Effector memory CD4-positive, alpha-beta T cell (primary cell): ENCODE measurements around the gene KRT82.

Experiments
- DNase-seq, 3 donors: peaks; one replicate each; pipeline ENCODE4 v3.0.0-alpha.2; 2020
- H3K27ac ChIP-seq: 2 replicates; pipeline ENCODE4 v1.7.0; 2013; ENCODE audit warnings: mild to moderate bottlenecking, low read length, moderate library complexity; ENCODE audit not compliant: insufficient read depth, poor library complexity, severe bottlenecking
- H3K27me3 ChIP-seq: replicated peaks from 2 replicates; pipeline ENCODE4 v1.7.0; 2013; ENCODE audit warnings: mild to moderate bottlenecking, low read length; ENCODE audit not compliant: insufficient read depth, control insufficient read depth, poor library complexity, severe bottlenecking
- H3K36me3 ChIP-seq: 2 replicates; pipeline ENCODE4 v1.7.0; 2013; ENCODE audit warnings: mild to moderate bottlenecking, low read length, moderate library complexity; ENCODE audit not compliant: control insufficient read depth, insufficient read depth
- H3K4me1 ChIP-seq: 2 replicates; pipeline ENCODE4 v1.7.0; 2013; ENCODE audit warnings: low read length, mild to moderate bottlenecking; ENCODE audit not compliant: control insufficient read depth, insufficient read depth, poor library complexity, severe bottlenecking
- H3K4me3 ChIP-seq: 2 replicates; pipeline ENCODE4 v1.7.0; 2013; ENCODE audit warnings: low read length, low read depth, mild to moderate bottlenecking; ENCODE audit not compliant: insufficient read depth, poor library complexity, severe bottlenecking
- H3K9me3 ChIP-seq: 2 replicates; pipeline ENCODE4 v1.7.0; 2013; ENCODE audit warnings: mild to moderate bottlenecking, low read length, moderate library complexity; ENCODE audit not compliant: control insufficient read depth

KRT82 gene

GRCh38 chr12:52436000-52436827 lies 30.1 kb upstream of the KRT82 start:
- H3K27me3 ChIP-seq: no peaks in the 10 kb centered on the region
- no peak overlapping the region for H3K27ac ChIP-seq
- H3K9me3 ChIP-seq: no peaks in the 10 kb centered on the region
- H3K36me3 ChIP-seq: no peaks in the 10 kb centered on the region
- DNase-seq: no peak
- H3K4me1 ChIP-seq: no peaks in the 10 kb centered on the region
- no peak overlapping the region for H3K4me3 ChIP-seq

DNA sequence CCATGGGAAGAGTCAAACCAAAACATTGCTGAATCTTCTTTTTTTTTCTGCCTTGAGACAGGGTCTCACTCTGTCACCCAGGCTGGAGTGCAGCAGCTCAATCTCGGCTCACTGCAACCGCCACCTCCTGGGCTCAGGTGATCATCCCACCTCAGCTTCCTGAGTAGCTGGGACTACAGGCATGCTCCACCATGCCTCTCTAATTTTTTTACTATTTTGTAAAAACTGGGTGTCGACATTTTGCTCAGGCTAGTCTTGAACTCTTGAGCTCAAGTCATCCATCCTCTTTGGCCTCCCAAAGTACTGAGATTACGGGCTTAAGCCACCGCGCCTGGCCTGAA lies 29.5 kb upstream of the KRT82 start:
- no peaks in the 10 kb centered on the region for H3K27me3 ChIP-seq
- no peaks in the 10 kb centered on the region for H3K4me1 ChIP-seq
- DNase-seq: no peak
- H3K36me3 ChIP-seq: no peaks in the 10 kb centered on the region
- no peak overlapping the region for H3K27ac ChIP-seq
- H3K9me3 ChIP-seq: no peaks in the 10 kb centered on the region
- H3K4me3 ChIP-seq: no peak overlapping the region

DNA sequence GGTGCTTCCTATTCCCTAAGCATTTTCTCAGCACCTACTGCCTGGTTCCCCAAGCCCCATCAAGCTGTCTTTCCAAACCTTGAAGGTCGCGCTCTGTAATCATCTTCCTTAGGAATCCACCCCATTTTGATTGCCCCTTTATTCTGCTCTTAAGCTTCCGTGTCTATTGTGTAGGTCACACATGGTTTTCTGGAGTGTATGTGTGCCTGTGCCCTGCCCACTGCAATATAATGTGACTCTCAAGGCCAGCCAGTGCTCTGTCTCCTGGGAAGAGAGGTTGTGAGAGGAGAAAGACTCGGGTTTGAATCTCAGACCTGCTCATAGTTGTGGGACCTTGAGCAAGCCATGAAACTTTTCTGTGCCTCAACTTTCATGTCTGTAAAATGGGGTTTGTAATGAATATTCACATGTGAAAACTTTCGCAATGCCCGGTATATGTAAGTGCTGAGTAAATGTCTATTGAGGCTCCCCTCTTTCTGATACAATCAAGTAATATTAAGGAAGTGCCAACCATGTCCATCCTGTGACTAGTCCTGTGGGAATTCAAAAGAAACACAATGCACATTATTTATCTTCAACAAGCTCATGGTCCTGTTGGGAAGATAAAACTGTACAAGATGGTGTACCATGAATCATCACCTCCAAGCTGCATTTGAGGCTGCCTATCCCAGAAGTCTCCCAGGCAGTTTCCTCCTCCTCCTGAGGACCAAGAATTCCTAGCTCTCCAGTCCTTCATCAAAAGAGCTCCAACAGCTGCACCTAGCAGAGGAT lies 28.8 kb upstream of the KRT82 start:
- Histone ChIP-seq H3K9me3 (no peaks in the 10 kb centered on the region), H3K27ac (no peak overlapping the region), H3K36me3 (no peaks in the 10 kb centered on the region), H3K4me1 (no peaks in the 10 kb centered on the region), H3K27me3 (no peaks in the 10 kb centered on the region), H3K4me3 (no peak overlapping the region)
- no peak for DNase-seq

GRCh38 chr12:52434081-52434733 lies 28.1 kb upstream of the KRT82 start, which contains the start of gene KRT75:
TSS of gene KRT75 (minus strand) at chr12:52434371. CDS start at chr12:52434304, 67 bp downstream.
- no peaks in the 10 kb centered on the region for H3K4me1 ChIP-seq
- H3K27ac ChIP-seq: no peak within 1 kb of the TSS
- DNase-seq: no peak
- no peaks in the 10 kb centered on the region for H3K9me3 ChIP-seq
- H3K4me3 ChIP-seq: no peak within 1 kb of the TSS
- no peaks in the 10 kb centered on the region for H3K36me3 ChIP-seq
- H3K27me3 ChIP-seq: no peaks in the 10 kb centered on the region

GRCh38 chr12:52433501-52434080 lies 27.5 kb upstream of the KRT82 start:
- Histone ChIP-seq H3K9me3 (no peaks in the 10 kb centered on the region), H3K4me1 (no peaks in the 10 kb centered on the region), H3K27ac (no peak overlapping the region), H3K36me3 (no peaks in the 10 kb centered on the region), H3K27me3 (no peaks in the 10 kb centered on the region), H3K4me3 (no peak overlapping the region)
- no peak for DNase-seq

- Histone ChIP-seq H3K27ac (no peak overlapping the region), H3K4me1 (no peaks in the 10 kb centered on the region), H3K36me3 (no peaks in the 10 kb centered on the region), H3K4me3 (no peak overlapping the region), H3K27me3 (no peaks in the 10 kb centered on the region), H3K9me3 (no peaks in the 10 kb centered on the region)
- no peak for DNase-seq
These were observed 26.5 kb upstream of the KRT82 start for GRCh38 chr12:52432559-52433207.

- Histone ChIP-seq H3K36me3 (no peaks in the 10 kb centered on the region), H3K4me3 (no peak overlapping the region), H3K27ac (no peak overlapping the region), H3K9me3 (no peaks in the 10 kb centered on the region), H3K4me1 (no peaks in the 10 kb centered on the region), H3K27me3 (no peaks in the 10 kb centered on the region)
- DNase-seq: no peak
These were observed 22.0 kb upstream of the KRT82 start for GRCh38 chr12:52428121-52428520.

GRCh38 chr12:52427083-52427482 lies 20.9 kb upstream of the KRT82 start:
- Histone ChIP-seq H3K4me1 (no peaks in the 10 kb centered on the region), H3K36me3 (no peaks in the 10 kb centered on the region), H3K4me3 (no peak overlapping the region), H3K9me3 (no peaks in the 10 kb centered on the region), H3K27ac (no peak overlapping the region), H3K27me3 (no peaks in the 10 kb centered on the region)
- DNase-seq: no peak

GRCh38 chr12:52426034-52426433 lies 19.9 kb upstream of the KRT82 start:
- H3K27me3 ChIP-seq: no peaks in the 10 kb centered on the region
- H3K36me3 ChIP-seq: no peaks in the 10 kb centered on the region
- no peak for DNase-seq
- H3K4me3 ChIP-seq: no peak overlapping the region
- no peak overlapping the region for H3K27ac ChIP-seq
- H3K9me3 ChIP-seq: no peaks in the 10 kb centered on the region
- no peaks in the 10 kb centered on the region for H3K4me1 ChIP-seq
